Umbilical cord (tissue), 2 donors: ENCODE data around the gene TIGD3. TPM values are rescaled to one million over a fixed set of nuclear protein-coding genes. Genes with fewer than 3 reads are reported as not detected.

Experiments
- DNase-seq: peaks from one replicate; pipeline ENCODE4 v3.0.0-alpha.2; 2015; ENCODE audit warnings: low spot score
- total RNA-seq: library from RNA; depleted of rRNA; stranded (reverse); fragments of >200 nt; gene quantifications from one replicate; pipeline ENCODE4 v1.2.3, GENCODE V29; 2014; ENCODE audit warnings: low replicate concordance; ENCODE audit not compliant: insufficient read depth

TIGD3 gene, protein sequence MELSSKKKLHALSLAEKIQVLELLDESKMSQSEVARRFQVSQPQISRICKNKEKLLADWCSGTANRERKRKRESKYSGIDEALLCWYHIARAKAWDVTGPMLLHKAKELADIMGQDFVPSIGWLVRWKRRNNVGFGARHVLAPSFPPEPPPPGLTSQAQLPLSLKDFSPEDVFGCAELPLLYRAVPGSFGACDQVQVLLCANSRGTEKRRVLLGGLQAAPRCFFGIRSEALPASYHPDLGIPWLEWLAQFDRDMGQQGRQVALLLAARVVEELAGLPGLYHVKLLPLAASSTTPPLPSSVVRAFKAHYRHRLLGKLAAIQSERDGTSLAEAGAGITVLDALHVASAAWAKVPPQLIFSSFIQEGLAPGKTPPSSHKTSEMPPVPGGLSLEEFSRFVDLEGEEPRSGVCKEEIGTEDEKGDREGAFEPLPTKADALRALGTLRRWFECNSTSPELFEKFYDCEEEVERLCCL
- 1.4 TPM for total RNA-seq

DNA sequence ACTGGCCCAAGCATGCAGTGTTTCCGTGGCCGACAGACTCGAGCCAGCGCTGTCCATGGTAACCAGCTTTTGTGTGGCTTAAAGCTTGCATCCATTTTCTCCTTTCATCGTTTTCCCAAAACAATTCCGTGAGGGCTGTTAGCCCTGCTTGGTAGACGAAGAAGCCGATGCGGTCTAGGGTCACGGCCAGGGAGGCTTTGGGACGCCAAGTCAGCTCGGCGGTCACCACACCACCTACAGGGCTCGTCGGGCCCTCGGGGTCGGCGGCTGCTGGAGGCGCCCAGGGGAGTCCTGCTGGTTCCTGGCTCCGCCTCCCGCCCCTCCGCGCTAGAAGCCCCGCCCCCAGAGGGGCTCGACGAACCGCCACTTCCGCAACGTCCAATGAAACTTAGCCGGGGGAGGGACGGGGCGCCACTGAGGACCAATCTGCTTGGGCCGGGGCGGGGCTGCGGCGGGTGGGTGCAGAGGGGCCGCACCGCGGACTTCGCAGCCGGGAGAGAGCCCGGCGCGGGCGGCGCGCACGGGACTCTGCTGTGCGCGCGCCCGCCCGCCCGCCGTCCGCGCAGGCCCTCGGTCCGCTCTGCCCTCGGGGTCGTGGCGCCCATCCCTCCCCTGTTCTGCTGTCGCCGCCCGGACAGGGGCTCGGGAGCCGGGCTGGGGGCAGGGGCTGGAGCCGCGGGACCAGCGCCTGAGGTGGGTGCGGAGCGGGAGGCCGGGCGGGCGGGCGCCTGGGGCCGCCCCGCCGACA is at the start of gene TIGD3:
TSS of gene TIGD3 (plus strand) at position 487 of the 748 bp plus-strand sequence. CDS start 1,058 bp downstream, outside the sequence.
- peak; percentile 98 for DNase-seq

DNA sequence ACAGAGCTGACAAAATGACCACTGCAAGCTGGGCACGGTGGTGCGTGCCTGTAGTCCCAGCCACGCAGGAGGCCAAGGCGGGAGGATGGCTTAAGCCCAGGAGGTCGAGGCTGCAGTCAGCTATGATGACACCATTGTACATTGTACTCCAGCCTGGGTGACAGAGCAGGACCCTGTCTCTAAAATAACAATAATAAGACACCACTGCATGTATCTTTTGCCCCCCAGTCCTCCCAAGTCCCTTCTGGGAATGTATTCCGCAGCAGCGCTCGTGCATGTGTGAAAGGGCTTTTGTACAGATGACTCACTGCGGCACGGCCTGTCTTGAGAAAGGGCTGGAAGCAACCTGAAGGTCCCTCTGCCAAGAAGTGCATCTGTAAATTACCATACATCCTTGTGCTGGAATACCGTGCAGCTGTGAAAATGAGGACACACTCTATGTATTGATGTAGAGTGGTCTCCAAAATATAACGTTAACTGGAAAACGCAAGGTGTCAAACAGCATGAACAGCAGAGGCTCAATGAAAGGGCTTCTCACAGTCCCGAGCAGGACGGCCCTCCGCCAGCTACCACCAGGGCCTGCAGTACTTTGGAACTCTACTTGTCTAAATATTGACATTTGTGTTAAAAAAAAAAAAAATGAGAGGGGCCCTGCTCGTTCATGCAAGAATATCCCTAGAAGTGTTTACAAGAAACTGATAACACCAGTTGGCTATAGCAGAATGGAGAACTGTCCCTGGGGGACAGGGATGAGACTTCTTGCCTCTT is 48.9 kb upstream of the TIGD3 start:
- DNase-seq, result no peak

DNA sequence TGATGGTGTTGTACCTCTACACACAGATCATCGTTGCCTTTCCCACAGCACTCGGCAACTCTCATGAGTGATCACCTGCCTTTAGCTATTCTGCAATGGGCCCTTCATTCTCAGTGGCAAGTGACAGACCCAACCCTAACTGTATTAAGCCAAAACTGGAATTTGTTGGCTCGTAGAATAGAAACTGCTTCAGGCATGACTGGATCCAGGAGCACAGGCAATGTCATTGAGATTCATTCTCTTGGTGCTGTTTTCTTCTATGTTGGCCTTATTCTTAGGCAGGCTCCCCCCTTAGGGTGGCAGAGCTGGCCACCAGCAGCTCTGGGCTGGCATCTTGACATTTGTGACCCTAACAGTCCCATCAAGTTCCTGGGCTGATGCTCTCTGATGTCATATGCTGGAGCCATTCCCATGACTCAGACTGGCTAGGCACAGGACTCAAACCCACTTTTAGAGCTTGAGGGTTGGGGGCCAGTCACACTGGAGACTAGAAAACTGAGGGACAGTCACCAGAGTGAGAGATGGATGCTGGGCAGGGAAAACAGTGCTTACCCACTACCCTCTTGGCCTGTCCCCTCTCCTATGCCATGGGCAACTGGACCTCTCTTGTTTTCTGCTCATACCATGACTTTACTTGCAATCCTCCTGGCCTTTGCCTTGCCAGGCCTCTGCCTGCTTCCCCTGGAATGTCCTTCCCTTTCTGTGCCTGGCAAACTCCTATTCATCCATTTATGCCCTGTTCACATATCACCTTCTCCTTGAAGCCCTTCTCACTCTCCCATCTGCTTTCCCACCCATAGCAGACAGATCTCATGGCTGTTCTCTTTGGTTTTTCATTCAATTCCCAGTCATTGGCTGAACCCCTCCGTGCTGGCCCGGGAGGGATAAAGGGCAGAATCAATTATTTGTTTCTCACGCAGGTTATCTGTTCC is 47.0 kb upstream of the TIGD3 start:
- DNase-seq, result no peak

DNA sequence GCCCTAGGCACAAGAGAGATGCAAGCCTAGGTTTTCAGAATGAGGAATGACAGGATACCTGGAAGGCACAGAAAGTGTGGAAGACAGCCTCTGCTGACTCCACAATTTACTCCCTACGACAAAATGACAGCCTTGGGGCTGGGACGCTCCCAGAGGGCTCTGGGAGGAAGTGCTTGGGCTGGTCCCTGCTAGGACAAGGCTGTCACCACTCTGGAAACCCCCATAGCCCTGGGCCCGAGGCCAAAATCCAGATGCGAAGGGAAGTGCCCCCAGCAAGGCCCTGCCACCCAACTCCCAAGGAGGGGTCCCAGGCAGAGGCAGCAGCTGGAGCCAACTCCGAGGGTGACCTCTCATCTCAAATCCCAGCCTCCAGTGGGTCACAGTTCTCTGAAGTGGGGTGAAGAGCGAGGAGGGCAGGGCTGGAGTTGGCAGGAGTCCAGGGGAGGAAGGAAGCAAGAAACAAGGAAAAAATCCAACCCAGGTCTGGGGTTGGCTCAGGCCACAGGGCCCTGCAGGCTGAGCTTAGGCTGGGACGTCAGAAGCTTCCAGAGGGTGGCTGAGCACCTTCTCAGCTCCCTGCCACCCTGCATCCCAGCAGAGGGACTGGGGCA is 46.2 kb upstream of the TIGD3 start:
- no peak for DNase-seq

DNA sequence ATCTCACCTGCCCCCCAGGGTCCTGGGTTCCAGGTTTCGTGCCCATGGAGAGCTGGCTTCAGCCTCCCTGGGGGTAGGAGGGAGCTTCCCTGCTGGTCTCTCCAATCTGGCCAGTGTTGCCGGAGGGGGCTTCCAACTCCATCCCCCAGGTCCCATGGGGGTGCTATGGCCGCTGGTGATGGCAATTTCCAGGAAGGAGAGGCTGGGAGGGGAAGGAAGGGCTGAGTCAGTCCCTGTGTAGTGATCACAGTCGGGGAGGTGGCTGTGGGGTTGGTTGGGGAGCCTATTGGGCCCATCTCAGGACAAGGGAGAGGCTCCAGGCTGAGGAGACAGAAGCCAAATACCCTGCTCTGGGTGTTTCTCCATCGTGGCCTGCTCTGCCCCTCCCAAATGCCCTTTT is 45.5 kb upstream of the TIGD3 start:
- no peak for DNase-seq

DNA sequence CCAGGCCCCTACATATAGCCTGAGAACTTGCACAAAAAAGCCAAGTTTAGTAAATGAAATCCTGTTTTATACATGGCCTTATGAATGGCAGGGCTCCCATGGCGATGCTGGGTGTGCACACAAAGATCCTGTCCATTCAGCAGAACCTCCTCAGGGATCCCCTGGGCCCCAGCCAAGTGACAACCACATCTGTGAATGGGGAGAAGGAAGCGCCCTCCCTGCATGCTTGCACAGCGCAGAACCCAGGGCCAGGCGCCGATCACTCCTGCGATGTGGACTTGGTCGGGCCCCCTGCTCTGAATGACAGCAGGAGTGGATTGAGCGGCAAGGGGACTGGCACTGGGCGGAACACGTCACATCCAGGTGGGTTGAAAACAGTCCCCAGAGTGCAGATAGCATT is 44.3 kb upstream of the TIGD3 start:
- DNase-seq, result peak; percentile 60

DNA sequence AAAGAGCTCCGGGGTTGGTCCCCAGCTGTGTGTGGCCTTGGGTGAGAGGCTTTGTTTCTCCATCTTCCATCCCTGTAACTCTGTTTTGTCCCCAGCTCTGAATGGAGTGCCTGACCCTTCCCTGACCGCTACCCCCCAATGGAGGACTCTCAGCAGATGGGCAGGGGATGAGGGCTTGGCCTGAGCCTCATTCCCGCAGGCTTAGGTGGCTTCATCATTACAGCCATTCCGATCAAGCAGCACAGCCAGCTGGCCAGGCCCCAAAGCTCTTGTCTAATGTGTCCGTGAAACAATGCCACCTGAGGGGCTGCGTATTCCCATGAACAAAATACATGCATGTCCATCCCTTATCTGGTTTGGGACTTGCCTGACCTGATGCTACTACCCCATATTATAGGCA is 43.8 kb upstream of the TIGD3 start:
- DNase-seq, result no peak

DNA sequence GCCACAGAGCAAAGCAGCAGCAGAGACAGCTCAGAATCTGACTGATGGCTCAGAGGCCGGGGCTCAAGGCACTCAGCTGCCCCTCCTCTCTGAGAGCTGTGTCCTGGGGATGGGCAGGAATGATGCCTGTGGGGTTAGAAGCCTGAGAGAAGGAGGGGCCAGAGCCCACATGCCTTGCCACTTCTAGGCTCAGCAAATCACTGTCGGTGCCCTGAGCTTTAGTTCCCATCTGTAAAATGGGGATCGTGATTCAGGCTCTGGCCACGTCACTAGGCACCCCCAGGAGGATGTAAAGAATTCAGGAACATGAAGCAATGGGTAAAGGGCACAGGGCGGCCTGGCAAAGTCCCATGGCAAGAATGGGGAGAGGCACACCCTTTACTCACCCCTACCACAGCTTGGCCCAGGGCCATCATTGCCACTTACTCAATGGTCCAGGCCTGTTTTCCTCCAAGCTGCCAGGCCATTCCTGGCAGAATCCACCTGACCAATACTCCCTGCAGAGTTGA is 43.3 kb upstream of the TIGD3 start:
- DNase-seq, result no peak

DNA sequence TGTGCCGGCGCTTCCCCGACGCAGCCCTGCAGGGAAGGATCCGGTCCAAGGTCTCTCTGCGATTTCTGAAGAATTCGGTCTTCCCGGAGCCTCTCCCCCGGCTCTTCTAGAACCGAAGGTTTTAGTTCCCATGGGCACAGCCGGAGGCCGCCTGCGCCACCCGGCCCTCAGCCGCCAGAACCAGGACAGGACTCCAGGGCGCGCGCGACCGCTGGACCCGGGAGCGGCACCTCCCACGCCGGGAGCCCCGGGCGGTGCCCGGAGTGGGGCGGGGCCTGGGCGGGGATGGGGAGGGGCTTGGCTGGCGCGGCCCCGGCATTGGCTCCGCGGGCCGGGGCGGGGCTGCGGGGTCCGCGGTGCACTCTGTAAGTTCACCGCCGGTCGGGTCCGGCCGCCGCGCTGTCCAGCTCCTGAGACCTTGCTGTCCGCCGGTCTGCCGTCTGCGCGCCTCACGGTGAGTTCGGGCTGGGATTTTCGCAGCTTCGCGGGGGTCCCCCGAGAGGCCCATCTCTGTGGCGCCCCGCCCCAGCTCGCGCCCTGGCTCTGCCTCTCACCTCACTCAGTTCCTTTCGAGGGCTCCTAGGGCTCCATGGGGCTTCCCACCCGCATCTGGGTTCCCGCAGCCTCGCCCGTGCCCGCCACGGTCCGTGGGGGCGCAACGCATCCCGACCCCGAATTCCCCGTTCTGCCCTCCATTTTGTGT is 39.9 kb upstream of the TIGD3 start, which contains the start of gene CDC42EP2:
TSS of gene CDC42EP2 (plus strand) at position 366 of the 703 bp plus-strand sequence. CDS start 6,033 bp downstream, outside the sequence.
- DNase-seq, result peak; percentile 89

DNA sequence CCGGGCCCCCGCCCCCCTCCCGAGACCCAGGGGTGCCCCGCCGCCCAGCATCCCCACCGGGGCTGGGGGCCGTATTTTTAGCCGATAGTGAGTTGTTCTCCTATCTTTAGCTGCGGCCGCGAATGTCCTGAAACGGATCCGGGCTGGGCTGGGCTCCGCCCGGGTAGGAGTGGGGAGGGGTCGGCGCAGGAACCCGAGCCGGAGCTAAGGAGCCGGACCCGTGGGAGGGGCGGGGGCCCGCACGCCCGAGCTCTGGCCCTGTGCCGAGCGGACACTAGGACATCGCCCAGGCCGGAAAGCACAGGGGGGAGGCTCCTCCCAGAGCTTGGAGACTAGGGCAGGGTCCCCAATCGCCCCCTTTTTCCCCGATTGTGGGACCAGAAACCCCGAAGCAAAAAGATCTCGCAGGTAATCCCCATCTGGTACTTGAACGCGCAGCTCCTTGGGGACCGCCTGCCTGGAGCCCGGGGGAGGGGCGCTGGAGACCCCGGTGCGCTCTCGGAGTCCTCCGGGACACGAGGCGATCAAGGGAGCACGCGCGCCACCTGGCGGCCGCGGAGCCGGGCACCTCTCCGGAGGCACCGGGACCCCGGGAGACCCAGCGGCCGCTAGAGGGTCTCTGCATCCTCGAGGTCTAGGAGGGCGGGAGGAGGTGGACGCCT is 39.2 kb upstream of the TIGD3 start:
- DNase-seq, result peak; percentile 84

DNA sequence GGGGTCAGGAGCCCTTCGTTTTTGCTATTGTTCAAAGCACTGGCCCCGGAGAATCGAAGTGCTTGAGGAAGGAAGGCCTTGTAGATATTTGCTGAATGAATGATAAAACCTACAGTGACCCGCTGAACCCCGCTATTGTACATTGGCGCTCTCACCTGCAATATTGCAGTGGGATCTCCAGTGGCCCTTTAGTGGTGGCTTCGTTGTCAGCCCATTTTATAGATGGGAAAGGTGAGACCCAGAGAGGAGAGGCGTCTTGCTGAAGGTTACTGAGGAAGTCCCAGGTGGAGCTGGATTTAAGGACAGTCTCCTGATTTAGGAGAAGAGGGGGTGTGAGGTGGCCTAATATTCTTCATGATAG is 38.7 kb upstream of the TIGD3 start:
- DNase-seq, result no peak

DNA sequence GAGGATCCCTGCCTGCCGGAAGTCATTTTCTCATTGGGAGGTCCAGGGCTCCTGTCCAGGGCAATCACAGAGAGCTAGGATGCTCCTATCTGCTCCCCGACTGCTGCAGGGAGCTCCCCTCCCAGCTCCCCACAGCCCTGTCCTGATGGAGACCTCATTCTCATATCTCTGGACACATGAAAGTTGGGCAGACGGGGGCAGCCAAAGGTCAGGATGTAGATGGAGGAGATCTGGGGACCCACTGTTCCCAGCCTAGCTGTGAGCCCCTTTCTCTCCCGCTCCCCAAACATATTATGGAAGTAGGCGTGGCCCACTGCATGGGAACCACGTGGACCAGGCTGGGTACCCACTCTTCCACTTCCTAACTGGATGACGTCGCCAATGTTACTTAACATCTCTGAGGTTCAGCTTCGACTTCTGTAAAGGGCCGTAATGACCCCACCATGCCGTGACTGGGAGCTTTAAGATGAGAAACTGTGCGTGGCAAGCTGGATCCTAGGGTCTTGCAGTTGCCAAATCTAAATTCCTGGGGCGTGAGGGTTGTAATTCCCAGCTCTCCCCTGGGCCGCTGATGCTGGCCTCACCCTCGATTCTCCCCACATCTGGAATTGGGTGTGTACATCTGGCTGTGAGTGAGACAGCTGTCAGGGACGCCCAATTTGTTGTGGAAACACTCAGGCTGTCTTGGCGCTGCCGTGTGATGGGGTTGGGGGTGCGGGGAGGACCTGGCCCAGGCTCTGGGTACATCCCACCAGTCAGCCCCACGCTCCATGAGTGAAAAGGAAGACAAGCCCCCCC is 38.1 kb upstream of the TIGD3 start:
- DNase-seq, result peak; percentile 86

DNA sequence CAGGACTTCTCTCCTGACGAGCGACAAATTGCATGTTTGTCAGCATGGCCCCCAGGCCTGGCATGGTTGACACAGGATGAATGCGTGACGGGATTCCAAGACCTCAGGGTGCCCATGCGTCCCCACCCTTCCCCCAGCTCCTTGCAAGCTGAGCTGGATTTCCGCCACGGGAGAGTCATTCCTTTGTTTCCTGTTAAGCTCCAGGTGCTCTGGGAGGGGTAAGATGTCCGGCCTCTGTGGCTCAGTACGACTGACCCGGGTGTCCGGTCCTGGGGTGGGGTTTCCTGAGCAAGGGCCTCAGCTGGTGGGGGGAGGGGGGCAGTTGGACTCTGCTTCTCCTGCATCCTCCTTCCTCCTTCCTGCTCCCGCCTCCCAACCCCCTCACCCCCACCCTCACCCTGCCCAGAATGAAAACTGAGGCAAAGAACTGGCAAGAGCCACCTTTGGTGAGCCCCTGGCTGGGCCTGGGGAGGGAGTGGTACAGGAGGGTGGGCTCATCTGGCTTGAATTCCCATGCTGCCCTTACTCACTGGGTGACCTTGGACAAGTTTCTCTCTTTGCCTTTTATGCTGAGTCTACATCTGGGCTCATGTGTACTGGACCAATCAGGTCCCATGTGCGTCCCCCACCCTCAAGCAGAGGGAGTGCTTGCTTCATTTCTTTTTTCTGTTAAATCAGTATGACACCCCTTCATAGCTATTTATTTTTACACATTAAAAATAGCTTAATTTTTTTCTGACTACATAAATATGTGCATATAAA is 37.3 kb upstream of the TIGD3 start:
- peak; percentile 49 for DNase-seq

DNA sequence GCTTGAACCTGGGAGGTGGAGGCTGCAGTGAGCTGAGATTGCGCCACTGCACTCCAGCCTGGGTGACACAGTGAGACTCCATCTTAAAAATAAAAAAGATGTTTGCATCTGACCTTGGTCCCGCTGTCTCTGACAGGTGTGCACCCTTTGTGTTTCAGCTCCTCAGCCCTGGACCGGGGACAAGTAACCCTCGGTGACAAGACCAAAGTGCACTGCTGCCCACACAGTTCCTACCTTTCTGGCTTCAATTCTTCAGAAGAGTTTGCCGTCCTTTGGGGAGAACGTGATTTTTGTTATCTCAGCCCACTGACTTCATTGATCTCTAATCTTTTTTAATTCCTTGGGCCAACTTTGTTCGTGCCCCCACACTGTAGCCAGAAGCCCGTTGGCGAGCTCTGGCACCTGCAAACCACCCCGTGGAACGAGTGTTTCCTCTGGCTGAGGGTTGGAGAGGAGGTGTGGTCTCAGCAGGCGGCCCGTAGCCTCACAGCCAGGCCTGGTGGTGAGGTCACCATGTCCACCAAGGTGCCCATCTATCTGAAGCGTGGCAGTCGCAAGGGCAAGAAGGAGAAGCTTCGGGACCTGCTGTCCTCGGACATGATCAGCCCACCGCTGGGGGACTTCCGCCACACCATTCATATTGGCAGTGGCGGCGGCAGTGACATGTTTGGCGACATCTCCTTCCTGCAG is 34.0 kb upstream of the TIGD3 start:
- DNase-seq, result no peak

DNA sequence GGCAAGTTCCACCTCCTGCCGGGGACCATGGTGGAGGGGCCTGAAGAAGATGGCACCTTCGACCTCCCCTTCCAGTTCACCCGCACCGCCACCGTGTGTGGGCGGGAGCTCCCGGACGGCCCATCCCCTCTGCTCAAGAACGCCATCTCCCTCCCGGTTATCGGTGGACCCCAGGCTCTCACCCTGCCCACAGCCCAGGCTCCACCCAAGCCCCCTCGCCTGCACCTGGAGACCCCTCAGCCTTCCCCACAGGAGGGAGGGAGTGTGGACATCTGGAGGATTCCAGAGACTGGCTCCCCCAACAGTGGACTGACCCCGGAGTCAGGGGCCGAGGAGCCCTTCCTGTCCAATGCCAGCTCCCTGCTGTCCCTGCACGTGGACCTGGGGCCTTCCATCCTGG is 33.5 kb upstream of the TIGD3 start:
- DNase-seq, result no peak

DNA sequence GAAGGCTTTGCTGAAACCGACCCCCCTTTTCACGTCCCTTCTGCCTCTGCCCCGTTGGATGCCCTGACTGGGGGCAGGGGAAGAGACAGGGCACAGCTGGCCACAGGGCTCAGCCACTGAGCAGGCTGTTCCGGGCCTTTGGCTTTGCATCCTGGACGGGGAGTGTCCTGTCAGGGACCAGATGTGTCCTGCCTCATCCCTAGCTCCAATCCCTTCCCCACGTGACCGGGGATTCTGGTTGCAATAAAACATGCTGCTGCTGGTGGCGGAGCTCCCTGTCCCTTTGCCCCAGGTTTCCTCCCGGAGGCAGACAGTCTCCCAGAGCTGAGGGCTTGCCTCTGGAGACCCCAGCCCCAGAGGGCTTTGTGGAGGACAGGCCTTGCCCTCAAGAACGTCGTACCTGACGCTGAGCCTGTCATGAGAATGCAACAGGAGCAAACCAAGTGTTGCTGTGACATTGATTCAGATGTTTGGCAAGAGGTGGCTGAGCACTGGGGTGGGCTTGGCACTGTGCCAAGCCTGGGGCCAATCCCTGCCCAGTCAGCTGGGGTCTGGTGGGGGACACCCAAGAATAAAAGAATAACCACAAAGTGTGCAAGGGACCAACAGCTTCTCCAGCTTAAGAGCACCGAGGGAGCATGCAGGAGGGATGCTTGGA is 32.6 kb upstream of the TIGD3 start:
- no peak for DNase-seq
